Thyroid gland (tissue), 4 donors: ENCODE data around the gene HPGDS.

ENCODE experiments used
- CTCF ChIP-seq, 6 experiments: fragments of 200-600 bp in 3 of 6; fragments of 450-650 bp in 3 of 6; sonication (generic) in 3 of 6; IDR thresholded peaks; one replicate each; pipeline ENCODE4 v1.5.1; 2016 to 2019; ENCODE audit warnings: antibody characterized with exemption in 6 of 6, mild to moderate bottlenecking in 2 of 6, inconsistent platforms in 1 of 6, moderate library complexity in 1 of 6
- POLR2A ChIP-seq, 2 donors: fragments of 450-650 bp; IDR thresholded peaks; one replicate each; pipeline ENCODE4 v1.6.1; 2017; ENCODE audit warnings: antibody characterized with exemption in 2 of 2, mild to moderate bottlenecking in 2 of 2, moderate library complexity in 1 of 2

- TF ChIP-seq CTCF (IDR thresholded peaks at IDR 0.05) (no peak), POLR2A (IDR thresholded peaks at IDR 0.05) (no peak)
Observed at GRCh38 chr4:94372228-94372978, 29.8 kb upstream of the HPGDS start.
